GM19467 (cell line): ENCODE measurements around the gene CHST11.

ENCODE experiments used
- ATAC-seq: cut with Tn5 transposase; IDR thresholded peaks from one replicate; pipeline ENCODE4 v1.9.1; 2021; ENCODE audit warnings: mild to moderate bottlenecking, moderate library complexity; ENCODE audit not compliant: unreplicated experiment

CHST11 gene

GRCh38 chr12:104709692-104710435 lies 253.1 kb downstream of the CHST11 start:
- no peak for ATAC-seq

- no peak for ATAC-seq
Observed at GRCh38 chr12:104710940-104711689, 254.4 kb downstream of the CHST11 start.

GRCh38 chr12:104712477-104712876 lies 255.7 kb downstream of the CHST11 start:
- ATAC-seq, result no peak

GRCh38 chr12:104712968-104713367 lies 256.2 kb downstream of the CHST11 start:
- ATAC-seq, result no peak

GRCh38 chr12:104713444-104713843 lies 256.7 kb downstream of the CHST11 start:
- no peak for ATAC-seq

- ATAC-seq, result no peak
Observed at GRCh38 chr12:104714369-104714768, 257.6 kb downstream of the CHST11 start.

- ATAC-seq, result no peak
Observed at GRCh38 chr12:104716172-104716571, 259.4 kb downstream of the CHST11 start.

- no peak for ATAC-seq
Observed at GRCh38 chr12:104718304-104718929, 261.7 kb downstream of the CHST11 start.

- ATAC-seq, result no peak
Observed at GRCh38 chr12:104719700-104720338, 263.1 kb downstream of the CHST11 start.

GRCh38 chr12:104720339-104721038 lies 263.7 kb downstream of the CHST11 start:
- no peak for ATAC-seq

GRCh38 chr12:104721039-104721405 lies 264.3 kb downstream of the CHST11 start:
- no peak for ATAC-seq

- no peak for ATAC-seq
Observed at GRCh38 chr12:104721936-104722335, 265.2 kb downstream of the CHST11 start.

- no peak for ATAC-seq
Observed at GRCh38 chr12:104722601-104723534, 266.1 kb downstream of the CHST11 start.

- no peak for ATAC-seq
Observed at GRCh38 chr12:104723895-104724294, 267.1 kb downstream of the CHST11 start.

GRCh38 chr12:104724992-104725585 lies 268.3 kb downstream of the CHST11 start:
- no peak for ATAC-seq

GRCh38 chr12:104725610-104726009 lies 268.9 kb downstream of the CHST11 start:
- ATAC-seq, result no peak

- no peak for ATAC-seq
Observed at GRCh38 chr12:104727726-104728465, 271.1 kb downstream of the CHST11 start.

- ATAC-seq, result no peak
Observed at GRCh38 chr12:104729091-104729490, 272.3 kb downstream of the CHST11 start.
